Small intestine (tissue), 7 donors: ENCODE measurements around the gene DAPK2. TPM values are rescaled to one million over a fixed set of nuclear protein-coding genes. Genes with fewer than 3 reads are reported as not detected.
"Not testable (repeated sequence)": the region's sequence is repeated elsewhere in the genome, so short reads cannot be mapped to it uniquely, and the experiment has no call there.

Source experiments
- DNase-seq, 2 donors: peaks; one replicate each; pipeline versions ENCODE4 v3.0.0 to v3.0.0-alpha.2; 2013
- FAIRE-seq: peaks from 2 replicates; lab custom pipeline; 2012; peaks lifted over from hg19 to GRCh38; lab: Jason Lieb, UNC
- H3K27ac ChIP-seq, 3 donors: one replicate each; pipeline ENCODE4 v1.5.1; 2013; ENCODE audit warnings: low read length in 2 of 3, mild to moderate bottlenecking in 2 of 3, control low read depth in 1 of 3, inconsistent platforms in 1 of 3, low read depth in 1 of 3, moderate library complexity in 1 of 3
- H3K27me3 ChIP-seq, 3 donors: one replicate each; pipeline ENCODE4 v1.6.1; 2013; ENCODE audit warnings: low read length in 3 of 3, inconsistent platforms in 1 of 3; ENCODE audit not compliant: control insufficient read depth in 3 of 3, insufficient read depth in 3 of 3
- H3K36me3 ChIP-seq, 3 donors: one replicate each; pipeline ENCODE4 v1.6.1; 2013; ENCODE audit warnings: low read length in 3 of 3, inconsistent platforms in 1 of 3, low read depth in 1 of 3, mild to moderate bottlenecking in 1 of 3, moderate library complexity in 1 of 3; ENCODE audit not compliant: control insufficient read depth in 3 of 3, insufficient read depth in 2 of 3
- H3K4me1 ChIP-seq, 3 donors: one replicate each; pipeline ENCODE4 v1.6.1; 2013; ENCODE audit warnings: low read length in 2 of 3, inconsistent platforms in 1 of 3, low read depth in 1 of 3, mild to moderate bottlenecking in 1 of 3, moderate library complexity in 1 of 3; ENCODE audit not compliant: control insufficient read depth in 3 of 3, insufficient read depth in 2 of 3
- H3K4me3 ChIP-seq, 3 donors: one replicate each; pipeline ENCODE4 v1.5.1; 2013; ENCODE audit warnings: low read length in 3 of 3, control low read depth in 1 of 3, inconsistent platforms in 1 of 3, low read depth in 1 of 3, mild to moderate bottlenecking in 1 of 3, moderate library complexity in 1 of 3
- H3K9me3 ChIP-seq, 2 donors: one replicate each; pipeline ENCODE4 v1.6.1; 2013; ENCODE audit warnings: low read depth in 1 of 2, low read length in 1 of 2; ENCODE audit not compliant: control insufficient read depth in 2 of 2, insufficient read depth in 1 of 2
- WGBS, 3 donors: extraction: QIAGEN DNeasy Blood & Tissue Kit; methylation state at CpG; one replicate each; pipeline ENCODE4 v1.1.7; 2013; 5-methylcytosine and 5-hydroxymethylcytosine counted together
- polyA plus RNA-seq, 4 donors: library from polyadenylated mRNA; stranded (reverse) in 3 of 4; unstranded in 1 of 4; fragments of 200-250 nt in 3 of 4; fragments of 120-200 nt in 1 of 4; gene quantifications; one replicate each; pipeline versions ENCODE4 v1.2.1 to v1.2.3, GENCODE V29; 2013
- donor health status: healthy with polysubstance abuse.
- donor health status: control.
- donor health status: control.
- donor health status: Bipolar disorder and iron deficiency.
- donor health status: healthy.

DAPK2 gene
- polyA plus RNA-seq, 4 donors, result 10.3 to 91.6 (median 47.5) TPM

- Histone ChIP-seq H3K4me3 (no peak overlapping the region), H3K27ac (peak overlapping the region in 1 of 3 donors; percentile 23), H3K27me3 (no peaks in the 10 kb centered on the region), H3K9me3 (no peaks in the 10 kb centered on the region), H3K36me3 (peaks cover 4 to 29% (median 8%) of the 10 kb centered on the region in 3 donors), H3K4me1 (peaks cover 0 to 11% (median 3%) of the 10 kb centered on the region in 3 donors)
- 76 to 84% (median 79%) methylated on average over 12 of the region's 12 CpGs for WGBS, 3 donors
- no peak for DNase-seq
- FAIRE-seq, result no peak
Measured at GRCh38 chr15:64089543-64090280, 43.4 kb upstream of the DAPK2 start.

DNA sequence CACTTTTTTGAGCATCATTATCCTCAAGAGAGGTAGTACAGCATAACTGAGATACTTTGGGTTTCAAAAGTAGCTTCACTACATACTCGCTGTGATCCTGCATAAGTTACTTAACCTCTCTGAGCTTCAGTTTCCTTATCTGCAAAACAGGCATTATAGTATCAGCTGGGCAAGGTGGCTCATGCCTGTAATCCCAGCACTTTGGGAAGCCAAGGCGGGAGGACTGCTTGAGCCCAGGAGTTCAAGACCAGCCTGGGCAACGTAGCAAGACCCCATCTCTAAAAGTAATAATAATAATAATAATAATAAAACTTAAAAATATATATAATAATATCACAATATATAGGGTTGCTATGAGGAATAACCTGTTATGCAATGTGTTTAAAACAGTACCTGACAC lies 36.5 kb upstream of the DAPK2 start:
- DNase-seq, result no peak
- H3K27me3 ChIP-seq, result no peaks in the 10 kb centered on the region
- no peak overlapping the region for H3K4me3 ChIP-seq
- H3K27ac ChIP-seq, result no peak overlapping the region
- no peaks in the 10 kb centered on the region for H3K4me1 ChIP-seq
- 80 to 84% (median 82%) methylated on average over 3 of the region's 3 CpGs for WGBS, 3 donors
- no peaks in the 10 kb centered on the region for H3K9me3 ChIP-seq
- H3K36me3 ChIP-seq, result peaks cover 7 to 49% (median 9%) of the 10 kb centered on the region in 3 donors
- no peak for FAIRE-seq

- H3K9me3 ChIP-seq, H3K27ac ChIP-seq, H3K4me3 ChIP-seq, DNase-seq, H3K27me3 ChIP-seq, FAIRE-seq: not testable (repeated sequence)
- peaks cover 0 to 27% (median 3%) of the 10 kb centered on the region in 3 donors for H3K4me1 ChIP-seq
- 94 to 100% (median 97%) methylated on average over 2 of the region's 2 CpGs for WGBS, 3 donors
- peaks cover 2 to 22% (median 12%) of the 10 kb centered on the region in 3 donors for H3K36me3 ChIP-seq
Measured at GRCh38 chr15:64073496-64073895, 27.2 kb upstream of the DAPK2 start.

GRCh38 chr15:64072812-64073211 lies 26.5 kb upstream of the DAPK2 start:
- 84 to 88% (median 88%) methylated on average over 2 of the region's 2 CpGs for WGBS, 3 donors
- Histone ChIP-seq H3K4me1 (peaks cover 0 to 27% (median 3%) of the 10 kb centered on the region in 3 donors), H3K9me3 (no peaks in the 10 kb centered on the region), H3K27ac (peak overlapping the region in 1 of 3 donors; percentile 42), H3K4me3 (no peak overlapping the region), H3K36me3 (peaks cover 2 to 20% (median 12%) of the 10 kb centered on the region in 3 donors), H3K27me3 (no peaks in the 10 kb centered on the region)
- FAIRE-seq (no peak), DNase-seq (no peak)

GRCh38 chr15:64071931-64072765 lies 25.9 kb upstream of the DAPK2 start:
- H3K36me3 ChIP-seq, result peaks cover 2 to 20% (median 12%) of the 10 kb centered on the region in 3 donors
- no peaks in the 10 kb centered on the region for H3K9me3 ChIP-seq
- FAIRE-seq, result no peak
- no peak overlapping the region for H3K4me3 ChIP-seq
- 88 to 97% (median 95%) methylated on average over 4 of the region's 4 CpGs for WGBS, 3 donors
- H3K4me1 ChIP-seq, result peaks cover 0 to 27% (median 3%) of the 10 kb centered on the region in 3 donors
- peak overlapping the region; percentile 61 to 68 (median 68) for H3K27ac ChIP-seq
- peak in 1 of 2 donors; percentile 26 for DNase-seq
- H3K27me3 ChIP-seq, result no peaks in the 10 kb centered on the region

- 49 to 54% (median 50%) methylated on average over 8 of the region's 8 CpGs for WGBS, 3 donors
- Histone ChIP-seq H3K27me3 (no peaks in the 10 kb centered on the region), H3K4me3 (no peak overlapping the region), H3K36me3 (peaks cover 2 to 16% (median 12%) of the 10 kb centered on the region in 3 donors), H3K27ac (peak overlapping the region; percentile 61 to 68 (median 67)), H3K9me3 (no peaks in the 10 kb centered on the region), H3K4me1 (peaks cover 0 to 27% (median 3%) of the 10 kb centered on the region in 3 donors)
- FAIRE-seq (no peak), DNase-seq (peak; percentile 89 to 92)
Measured at GRCh38 chr15:64070965-64071851, 24.9 kb upstream of the DAPK2 start.

- peak in 1 of 2 donors; percentile 61 for DNase-seq
- H3K9me3 ChIP-seq, result no peaks in the 10 kb centered on the region
- H3K36me3 ChIP-seq, result peaks cover 2 to 11% (median 11%) of the 10 kb centered on the region in 3 donors
- peak overlapping the region in 2 of 3 donors; percentile 15 to 61 for H3K27ac ChIP-seq
- FAIRE-seq, result no peak
- H3K4me3 ChIP-seq, result no peak overlapping the region
- no peaks in the 10 kb centered on the region for H3K27me3 ChIP-seq
- 93 to 100% (median 95%) methylated on average over 3 of the region's 3 CpGs for WGBS, 3 donors
- H3K4me1 ChIP-seq, result peaks cover 0 to 27% (median 3%) of the 10 kb centered on the region in 3 donors
Measured at GRCh38 chr15:64070106-64070505, 23.8 kb upstream of the DAPK2 start.
